Activated CD4-positive, alpha-beta T cell treated with anti-CD3 and anti-CD28 coated beads, Interleukin-2, amount 10 ng/mL, durations not matched to agents 7 days and 5 days (primary cell): Measurements from ENCODE around the gene ZNF341. TPM values are rescaled to one million over a fixed set of nuclear protein-coding genes. Genes with fewer than 3 reads are reported as not detected.

Source experiments
- CTCF ChIA-PET: fragments of 350-600 bp; sonication (Branson Sonifier 250); formaldehyde crosslinking; loops from one replicate; lab custom pipeline; 2021; ENCODE audit warnings: antibody characterized with exemption; lab: Charles Lee
- POLR2A ChIA-PET: fragments of 350-600 bp; sonication (Branson Sonifier 250); formaldehyde crosslinking; loops from one replicate; lab custom pipeline; 2021; ENCODE audit warnings: antibody characterized with exemption; lab: Charles Lee
- DNase-seq: peaks from one replicate; pipeline ENCODE4 v3.0.0-alpha.2; 2020
- H3K27ac Mint-ChIP-seq: one replicate; pipeline ENCODE4 v1.8.0; 2021; ENCODE audit warnings: mild to moderate bottlenecking, moderate library complexity, mixed read lengths
- H3K27me3 Mint-ChIP-seq: one replicate; pipeline ENCODE4 v1.8.0; 2021; ENCODE audit warnings: mixed read lengths
- H3K36me3 Mint-ChIP-seq: one replicate; pipeline ENCODE4 v1.8.0; 2021; ENCODE audit warnings: low read depth, mixed read lengths
- H3K4me1 Mint-ChIP-seq: one replicate; pipeline ENCODE4 v1.8.0; 2021; ENCODE audit warnings: mixed read lengths
- H3K4me3 Mint-ChIP-seq: one replicate; pipeline ENCODE4 v1.8.0; 2021; ENCODE audit warnings: mild to moderate bottlenecking, moderate library complexity, mixed read lengths
- H3K9me3 Mint-ChIP-seq: one replicate; pipeline ENCODE4 v1.8.0; 2021; ENCODE audit warnings: mixed read lengths
- total RNA-seq, 2 experiments: library from RNA; stranded (reverse); gene quantifications; one replicate each; pipeline ENCODE4 v1.2.3, GENCODE V29; 2021

The ZNF341 gene
- total RNA-seq, 2 experiments from 2014 or later: 5.5 to 5.8 TPM

GRCh38 chr20:33796263-33796906, 64.6 kb downstream of the ZNF341 start:
- Mint-ChIP-seq H3K4me3 (no peak overlapping the region), H3K27ac (no peak overlapping the region), H3K4me1 (peaks cover 20% of the 10 kb centered on the region), H3K36me3 (no peaks in the 10 kb centered on the region), H3K27me3 (no peaks in the 10 kb centered on the region), H3K9me3 (no peaks in the 10 kb centered on the region)
- ChIA-PET CTCF (no interaction called here), POLR2A (no interaction called here)
- no peak for DNase-seq

GRCh38 chr20:33796907-33797544, 65.2 kb downstream of the ZNF341 start:
- peaks cover 18% of the 10 kb centered on the region for H3K4me1 Mint-ChIP-seq
- no peak for DNase-seq
- H3K27ac Mint-ChIP-seq: no peak overlapping the region
- ChIA-PET CTCF (no interaction called here), POLR2A (no interaction called here)
- no peaks in the 10 kb centered on the region for H3K36me3 Mint-ChIP-seq
- no peaks in the 10 kb centered on the region for H3K27me3 Mint-ChIP-seq
- H3K9me3 Mint-ChIP-seq: no peaks in the 10 kb centered on the region
- H3K4me3 Mint-ChIP-seq: no peak overlapping the region

DNA sequence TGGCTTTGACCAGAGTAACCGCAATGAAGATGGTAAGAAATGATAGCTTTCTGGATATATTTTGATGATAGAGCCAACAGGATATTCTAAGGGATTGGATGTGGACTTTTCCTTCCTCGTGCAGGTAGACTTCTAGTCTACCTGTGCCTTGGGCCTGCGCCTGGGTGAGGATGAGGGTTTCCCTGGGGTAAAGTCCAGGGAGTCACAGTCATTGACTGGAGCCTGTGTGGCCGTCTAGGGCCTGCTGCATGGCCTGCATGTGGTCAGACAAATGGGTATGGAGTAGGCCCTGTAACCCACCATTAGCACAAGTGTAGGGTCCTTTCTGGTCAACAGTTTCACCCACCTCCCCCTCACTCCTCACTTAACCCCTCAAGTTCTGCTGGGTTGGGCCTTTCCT, 66.6 kb downstream of the ZNF341 start:
- H3K36me3 Mint-ChIP-seq: no peaks in the 10 kb centered on the region
- CTCF ChIA-PET: no interaction called here
- POLR2A ChIA-PET: no interaction called here
- no peaks in the 10 kb centered on the region for H3K9me3 Mint-ChIP-seq
- H3K4me3 Mint-ChIP-seq: no peak overlapping the region
- no peak for DNase-seq
- peaks cover 8% of the 10 kb centered on the region for H3K4me1 Mint-ChIP-seq
- no peak overlapping the region for H3K27ac Mint-ChIP-seq
- H3K27me3 Mint-ChIP-seq: no peaks in the 10 kb centered on the region

DNA sequence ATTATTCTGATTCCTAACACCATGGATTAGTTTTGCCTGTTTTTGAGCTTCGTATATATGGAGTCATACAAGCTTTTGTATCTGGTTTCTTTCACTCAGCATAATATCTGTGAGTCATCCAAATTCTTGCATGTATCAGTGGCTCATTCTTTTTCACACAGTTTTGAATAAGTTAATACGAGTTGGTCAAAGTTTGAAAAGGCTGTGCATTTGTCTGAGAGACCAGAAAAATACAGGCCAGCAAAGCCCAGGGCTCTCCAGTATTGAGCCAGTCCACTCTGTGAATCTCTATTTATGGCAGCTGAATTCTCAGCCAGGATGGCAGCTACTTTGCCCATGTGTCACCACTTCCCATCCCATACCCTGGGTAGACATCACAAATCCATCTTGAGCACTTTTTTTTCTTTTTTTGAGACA, 72.1 kb downstream of the ZNF341 start:
- no peak for DNase-seq
- no peaks in the 10 kb centered on the region for H3K36me3 Mint-ChIP-seq
- CTCF ChIA-PET: no interaction called here
- POLR2A ChIA-PET: no interaction called here
- no peaks in the 10 kb centered on the region for H3K4me1 Mint-ChIP-seq
- H3K27ac Mint-ChIP-seq: no peak overlapping the region
- peaks cover 7% of the 10 kb centered on the region for H3K27me3 Mint-ChIP-seq
- H3K4me3 Mint-ChIP-seq: no peak overlapping the region
- H3K9me3 Mint-ChIP-seq: no peaks in the 10 kb centered on the region

GRCh38 chr20:33808388-33808787, 76.6 kb downstream of the ZNF341 start:
- H3K27ac Mint-ChIP-seq: no peak overlapping the region
- ChIA-PET CTCF (no interaction called here), POLR2A (interaction anchor here (0.6 kb wide), 1 partner anchor 303 kb away, joined by 6 read pairs; the partner anchor contains the start of gene EIF2S2)
- H3K4me1 Mint-ChIP-seq: peaks cover 15% of the 10 kb centered on the region
- no peak for DNase-seq
- H3K4me3 Mint-ChIP-seq: no peak overlapping the region
- peaks cover 7% of the 10 kb centered on the region for H3K27me3 Mint-ChIP-seq
- peaks cover 16% of the 10 kb centered on the region for H3K36me3 Mint-ChIP-seq
- no peaks in the 10 kb centered on the region for H3K9me3 Mint-ChIP-seq

GRCh38 chr20:33810259-33810658, 78.5 kb downstream of the ZNF341 start:
- ChIA-PET CTCF (interaction anchor here (1.0 to 2.1 kb wide), 3 partner anchors 17 to 208 kb away, joined by 3 to 4 read pairs (median 4); no protein-coding TSS in a partner anchor), POLR2A (no interaction called here)
- Mint-ChIP-seq H3K4me1 (peaks cover 34% of the 10 kb centered on the region), H3K9me3 (no peaks in the 10 kb centered on the region), H3K27me3 (peaks cover 2% of the 10 kb centered on the region), H3K27ac (no peak overlapping the region), H3K4me3 (no peak overlapping the region), H3K36me3 (peaks cover 28% of the 10 kb centered on the region)
- no peak for DNase-seq

DNA sequence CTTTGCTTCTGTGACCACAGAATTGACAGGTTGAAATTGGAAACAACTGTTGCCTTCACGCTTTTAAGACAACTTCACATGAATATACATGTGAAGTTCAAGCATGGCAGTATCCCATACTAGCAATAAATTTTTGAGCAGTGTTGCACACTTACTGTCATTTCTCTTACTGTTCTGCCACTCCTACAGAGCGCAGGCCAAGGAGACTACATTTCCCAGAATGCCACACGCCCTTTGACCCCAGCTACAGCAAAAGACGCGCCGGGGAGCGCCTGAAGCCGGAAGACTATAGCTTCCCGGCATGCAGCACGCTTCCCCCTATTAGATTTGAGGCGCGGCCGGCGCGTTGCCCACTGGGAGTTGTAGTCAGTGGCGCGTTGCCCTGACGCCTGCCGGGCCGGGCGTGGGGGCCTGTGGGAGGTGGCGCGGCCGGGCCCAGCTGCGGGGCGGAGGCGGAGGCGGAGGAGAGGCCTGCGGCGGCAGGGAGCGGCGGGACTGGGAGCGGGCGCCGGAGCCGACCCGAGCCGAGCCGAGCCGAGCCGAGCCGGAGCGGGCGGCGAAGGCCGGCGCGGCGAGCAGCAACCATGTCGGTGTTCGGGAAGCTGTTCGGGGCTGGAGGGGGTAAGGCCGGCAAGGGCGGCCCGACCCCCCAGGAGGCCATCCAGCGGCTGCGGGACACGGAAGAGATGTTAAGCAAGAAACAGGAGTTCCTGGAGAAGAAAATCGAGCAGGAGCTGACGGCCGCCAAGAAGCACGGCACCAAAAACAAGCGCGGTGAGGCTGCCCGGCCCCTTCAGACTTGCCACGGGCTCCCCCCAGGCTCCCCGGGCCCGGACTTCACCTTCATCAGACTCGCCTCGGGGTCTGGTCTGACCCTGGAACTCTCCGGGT, 79.3 kb downstream of the ZNF341 start, which contains the start of gene CHMP4B:
TSS of gene CHMP4B (plus strand) at position 464 of the 891 bp plus-strand sequence. CDS start at position 585, 121 bp downstream.
- Mint-ChIP-seq H3K4me3 (peak within 1 kb of the TSS; percentile 97), H3K4me1 (peaks cover 43% of the 10 kb centered on the region), H3K27ac (peak within 1 kb of the TSS; percentile 95), H3K36me3 (peaks cover 37% of the 10 kb centered on the region), H3K9me3 (no peaks in the 10 kb centered on the region), H3K27me3 (peaks cover 2% of the 10 kb centered on the region)
- ChIA-PET POLR2A (interaction anchor here (0.8 to 0.9 kb wide), 2 partner anchors 48 to 301 kb away, joined by 3 to 4 read pairs; partner anchors contain the start of gene EIF2S2), CTCF (interaction anchor here (0.7 to 2.1 kb wide), 4 partner anchors 12 to 380 kb away, joined by 3 to 4 read pairs (median 4); no protein-coding TSS in a partner anchor)
- DNase-seq: peak; percentile 99

GRCh38 chr20:33811776-33812151, 80.0 kb downstream of the ZNF341 start:
- ChIA-PET CTCF (interaction anchor here (1.3 to 2.1 kb wide), 2 partner anchors 18 to 59 kb away, joined by 4 read pairs; no protein-coding TSS in a partner anchor), POLR2A (interaction anchor here (0.7 kb wide), 1 partner anchor 1455 kb away, joined by 3 read pairs; no protein-coding TSS in a partner anchor)
- Mint-ChIP-seq H3K4me3 (peak overlapping the region; percentile 97), H3K27me3 (no peaks in the 10 kb centered on the region), H3K27ac (peak overlapping the region; percentile 95), H3K4me1 (peaks cover 47% of the 10 kb centered on the region), H3K36me3 (peaks cover 42% of the 10 kb centered on the region), H3K9me3 (no peaks in the 10 kb centered on the region)
- peak; percentile 18 for DNase-seq

GRCh38 chr20:33812152-33812849, 80.5 kb downstream of the ZNF341 start:
- Mint-ChIP-seq H3K27ac (peak overlapping the region; percentile 95), H3K27me3 (no peaks in the 10 kb centered on the region), H3K4me3 (peak overlapping the region; percentile 97), H3K9me3 (no peaks in the 10 kb centered on the region), H3K4me1 (peaks cover 51% of the 10 kb centered on the region), H3K36me3 (peaks cover 42% of the 10 kb centered on the region)
- ChIA-PET CTCF (interaction anchor here (0.6 to 2.1 kb wide), 3 partner anchors 19 to 1326 kb away, joined by 3 to 4 read pairs (median 4); no protein-coding TSS in a partner anchor), POLR2A (interaction anchor here (0.7 kb wide), 1 partner anchor 1456 kb away, joined by 3 read pairs; no protein-coding TSS in a partner anchor)
- peak; percentile 17 for DNase-seq

DNA sequence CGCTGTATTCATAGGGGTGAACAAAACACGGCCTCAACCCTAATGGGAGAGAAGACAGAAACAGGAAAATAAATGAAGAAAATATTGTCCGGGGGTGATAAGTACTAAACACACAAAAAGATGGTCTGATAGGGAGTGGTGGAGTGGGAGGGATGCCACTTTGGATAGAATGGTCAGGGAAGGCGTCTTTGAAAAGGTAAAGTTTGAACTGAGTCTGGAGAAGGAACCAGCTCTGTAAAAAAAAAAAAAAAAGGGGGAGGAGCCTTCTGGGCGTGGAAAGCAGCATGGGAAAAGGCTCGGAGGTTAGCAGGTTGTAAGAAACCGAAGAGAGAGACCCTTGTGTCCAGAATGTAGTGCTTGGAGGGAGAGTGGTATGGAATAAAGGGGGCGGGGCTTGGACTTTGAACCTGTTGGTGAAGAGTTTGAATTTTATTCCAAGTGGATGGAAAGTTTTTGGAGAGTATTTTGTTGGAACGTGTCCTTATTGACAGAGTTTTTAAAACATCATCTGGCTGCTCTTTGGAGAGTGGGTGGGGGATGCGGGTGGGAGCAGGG, 81.2 kb downstream of the ZNF341 start:
- H3K27me3 Mint-ChIP-seq: no peaks in the 10 kb centered on the region
- H3K36me3 Mint-ChIP-seq: peaks cover 44% of the 10 kb centered on the region
- H3K9me3 Mint-ChIP-seq: no peaks in the 10 kb centered on the region
- peak overlapping the region; percentile 95 for H3K27ac Mint-ChIP-seq
- DNase-seq: no peak
- peaks cover 58% of the 10 kb centered on the region for H3K4me1 Mint-ChIP-seq
- POLR2A ChIA-PET: interaction anchor here (1.1 kb wide), 1 partner anchor 46 kb away, joined by 5 read pairs; no protein-coding TSS in a partner anchor
- CTCF ChIA-PET: interaction anchor here (0.6 to 1.3 kb wide), 2 partner anchors 60 to 1325 kb away, joined by 3 to 4 read pairs; no protein-coding TSS in a partner anchor
- H3K4me3 Mint-ChIP-seq: peak overlapping the region; percentile 97

DNA sequence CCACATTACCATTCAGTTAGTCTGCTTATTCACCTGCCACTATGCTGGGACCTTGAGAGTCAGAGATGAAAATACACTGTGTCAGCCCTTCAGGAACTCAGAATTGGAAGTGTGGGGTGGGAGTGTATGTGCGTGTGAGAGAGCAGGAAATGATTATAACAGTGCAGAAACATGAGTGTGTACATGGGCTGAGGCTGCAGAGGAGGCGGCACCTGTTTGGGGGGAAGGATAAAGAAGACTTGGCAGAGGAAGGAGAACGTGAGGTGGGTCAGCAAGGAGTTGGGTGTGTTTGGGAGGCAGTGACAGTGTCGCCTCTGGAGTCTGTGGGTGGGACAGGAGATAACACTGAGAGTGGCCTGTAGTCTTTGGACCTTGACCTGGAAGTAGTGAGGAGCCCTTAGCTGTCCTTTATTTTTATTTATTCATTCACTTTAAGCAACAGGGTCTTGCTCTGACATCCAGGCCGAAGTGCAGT, 82.5 kb downstream of the ZNF341 start:
- no peak for DNase-seq
- Mint-ChIP-seq H3K4me1 (peaks cover 66% of the 10 kb centered on the region), H3K4me3 (peak overlapping the region; percentile 97)

More for the DNA sequence above, 82.5 kb downstream of the ZNF341 start:
- H3K27me3 Mint-ChIP-seq: no peaks in the 10 kb centered on the region
- peak overlapping the region; percentile 52 for H3K27ac Mint-ChIP-seq
- ChIA-PET POLR2A (no interaction called here), CTCF (interaction anchor here (0.6 to 1.9 kb wide), 3 partner anchors 13 to 410 kb away, joined by 4 to 5 read pairs (median 4); no protein-coding TSS in a partner anchor)
- H3K9me3 Mint-ChIP-seq: no peaks in the 10 kb centered on the region
- H3K36me3 Mint-ChIP-seq: peaks cover 51% of the 10 kb centered on the region
